ENCODE results near the gene PRDX1.

DNA sequence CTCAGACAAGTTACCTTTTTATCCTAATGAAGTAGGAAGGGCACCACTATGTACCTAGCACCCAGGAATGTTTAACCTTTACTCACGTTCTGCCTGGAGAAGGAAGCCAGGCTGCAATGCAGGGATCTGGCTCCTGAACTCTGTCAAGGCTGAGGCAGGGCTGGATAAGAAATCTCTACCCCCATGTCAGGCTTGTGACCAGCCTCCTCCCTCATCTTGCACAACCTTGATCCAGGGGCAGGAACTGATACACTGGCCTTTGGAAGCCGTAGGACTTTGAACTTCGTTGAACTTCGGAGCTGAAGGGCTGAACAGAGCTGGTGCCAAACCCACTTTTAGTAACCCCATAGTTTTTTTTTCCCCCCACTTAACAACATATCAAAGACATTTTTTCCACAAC, 20.9 kb upstream of the PRDX1 start:
- TF ChIP-seq MXI1 (IDR thresholded peaks at IDR 0.05; ENCODE audit: borderline replicate concordance, low read depth, low read length) (no peak), POLR2A (IDR thresholded peaks at IDR 0.05; ENCODE audit: low read depth, low read length) (no peak), SMC3 (IDR thresholded peaks at IDR 0.05; ENCODE audit: low read depth, low read length) (no peak), RFX5 (IDR thresholded peaks at IDR 0.05; ENCODE audit: low read depth, low read length) (no peak), MAZ (IDR thresholded peaks at IDR 0.05; ENCODE audit: borderline replicate concordance, low read depth, low read length) (no peak), RCOR1 (IDR thresholded peaks at IDR 0.05; ENCODE audit: insufficient replicate concordance, low read length) (no peak)
- TF ChIP-seq, protein P1, sequence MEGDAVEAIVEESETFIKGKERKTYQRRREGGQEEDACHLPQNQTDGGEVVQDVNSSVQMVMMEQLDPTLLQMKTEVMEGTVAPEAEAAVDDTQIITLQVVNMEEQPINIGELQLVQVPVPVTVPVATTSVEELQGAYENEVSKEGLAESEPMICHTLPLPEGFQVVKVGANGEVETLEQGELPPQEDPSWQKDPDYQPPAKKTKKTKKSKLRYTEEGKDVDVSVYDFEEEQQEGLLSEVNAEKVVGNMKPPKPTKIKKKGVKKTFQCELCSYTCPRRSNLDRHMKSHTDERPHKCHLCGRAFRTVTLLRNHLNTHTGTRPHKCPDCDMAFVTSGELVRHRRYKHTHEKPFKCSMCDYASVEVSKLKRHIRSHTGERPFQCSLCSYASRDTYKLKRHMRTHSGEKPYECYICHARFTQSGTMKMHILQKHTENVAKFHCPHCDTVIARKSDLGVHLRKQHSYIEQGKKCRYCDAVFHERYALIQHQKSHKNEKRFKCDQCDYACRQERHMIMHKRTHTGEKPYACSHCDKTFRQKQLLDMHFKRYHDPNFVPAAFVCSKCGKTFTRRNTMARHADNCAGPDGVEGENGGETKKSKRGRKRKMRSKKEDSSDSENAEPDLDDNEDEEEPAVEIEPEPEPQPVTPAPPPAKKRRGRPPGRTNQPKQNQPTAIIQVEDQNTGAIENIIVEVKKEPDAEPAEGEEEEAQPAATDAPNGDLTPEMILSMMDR (conservative IDR thresholded peaks at IDR 0.05; ENCODE audit: low read depth, low read length) = no peak

Data from IMR-90 (cell line).